H9 (cell line): ENCODE data around the gene CSNK2B. TPM values are rescaled to one million over a fixed set of nuclear protein-coding genes. Genes with fewer than 3 reads are reported as not detected.

Experiments used
- DNase-seq: peaks from one replicate; pipeline ENCODE4 v3.0.0-alpha.2; 2017
- H2AFZ ChIP-seq: one replicate; pipeline ENCODE4 v1.6.1; 2013; ENCODE audit warnings: mild to moderate bottlenecking, low read length, control low read depth, moderate library complexity
- H2AK5ac ChIP-seq: 2 replicates; pipeline ENCODE4 v1.6.1; 2013; ENCODE audit warnings: low read length, control low read depth, mixed read lengths; ENCODE audit not compliant: insufficient read length
- H2BK120ac ChIP-seq: one replicate; pipeline ENCODE4 v1.6.1; 2013; ENCODE audit warnings: low read depth, mild to moderate bottlenecking, low read length, control low read depth, inconsistent platforms; ENCODE audit not compliant: poor library complexity, severe bottlenecking
- H2BK12ac ChIP-seq: 2 replicates; pipeline ENCODE4 v1.6.1; 2013; ENCODE audit warnings: low read length, control low read depth, mixed read lengths, low read depth; ENCODE audit not compliant: insufficient read length
- H2BK15ac ChIP-seq: 2 replicates; pipeline ENCODE4 v1.6.1; 2013; ENCODE audit warnings: low read depth, low read length, control low read depth
- H2BK20ac ChIP-seq: one replicate; pipeline ENCODE4 v1.6.1; 2013; ENCODE audit warnings: low read depth, mild to moderate bottlenecking, low read length, control low read depth, inconsistent platforms; ENCODE audit not compliant: poor library complexity, severe bottlenecking
- H2BK5ac ChIP-seq: 2 replicates; pipeline ENCODE4 v1.6.1; 2013; ENCODE audit warnings: low read length, control low read depth, mixed read lengths; ENCODE audit not compliant: insufficient read length
- H3K14ac ChIP-seq: 2 replicates; pipeline ENCODE4 v1.6.1; 2013; ENCODE audit warnings: low read length, control low read depth; ENCODE audit not compliant: insufficient read depth
- H3K18ac ChIP-seq: 2 replicates; pipeline ENCODE4 v1.6.1; 2013; ENCODE audit warnings: low read depth, mild to moderate bottlenecking, mixed read lengths, low read length, control low read depth; ENCODE audit not compliant: insufficient read length
- H3K23ac ChIP-seq: 2 replicates; pipeline ENCODE4 v1.6.1; 2013; ENCODE audit warnings: low read length, control low read depth, mixed read lengths, low read depth; ENCODE audit not compliant: insufficient read length
- H3K23me2 ChIP-seq: 2 replicates; pipeline ENCODE4 v1.6.1; 2013; ENCODE audit warnings: low read depth, mild to moderate bottlenecking, mixed read lengths, low read length, control low read depth; ENCODE audit not compliant: insufficient read length, poor library complexity, severe bottlenecking
- H3K27ac ChIP-seq: 2 replicates; pipeline ENCODE4 v1.5.1; 2013; ENCODE audit warnings: low read length, control low read depth, mixed read lengths, low read depth; ENCODE audit not compliant: insufficient read length
- H3K27me3 ChIP-seq: 2 replicates; pipeline ENCODE4 v1.6.1; 2013; ENCODE audit warnings: low read length, control low read depth, inconsistent platforms; ENCODE audit not compliant: insufficient read depth
- H3K4ac ChIP-seq: 2 replicates; pipeline ENCODE4 v1.6.1; 2013; ENCODE audit warnings: low read depth, mild to moderate bottlenecking, control low read depth, inconsistent platforms, low read length, moderate library complexity
- H3K4me1 ChIP-seq: 2 replicates; pipeline ENCODE4 v1.6.1; 2013; ENCODE audit warnings: low read length, control low read depth, inconsistent platforms; ENCODE audit not compliant: insufficient read depth
- H3K4me2 ChIP-seq: 2 replicates; pipeline ENCODE4 v1.6.1; 2013; ENCODE audit warnings: low read length, control low read depth, mixed read lengths; ENCODE audit not compliant: insufficient read length, insufficient read depth
- H3K56ac ChIP-seq: 2 replicates; pipeline ENCODE4 v1.6.1; 2013; ENCODE audit warnings: low read depth, mild to moderate bottlenecking, mixed read lengths, low read length, control low read depth; ENCODE audit not compliant: insufficient read length
- H3K79me1 ChIP-seq: 2 replicates; pipeline ENCODE4 v1.6.1; 2013; ENCODE audit warnings: low read depth, mild to moderate bottlenecking, moderate library complexity, low read length, control low read depth, inconsistent platforms; ENCODE audit not compliant: insufficient read depth, poor library complexity, severe bottlenecking
- H3K79me2 ChIP-seq: 2 replicates; pipeline ENCODE4 v1.6.1; 2013; ENCODE audit warnings: low read length, control low read depth, inconsistent platforms; ENCODE audit not compliant: insufficient read depth
- H3K9ac ChIP-seq: 2 replicates; pipeline ENCODE4 v1.6.1; 2013; ENCODE audit warnings: low read length, control low read depth, mixed read lengths; ENCODE audit not compliant: insufficient read length; ENCODE audit errors: extremely low read depth
- H3K9me3 ChIP-seq: one replicate; pipeline ENCODE4 v1.6.1; 2013; ENCODE audit warnings: low read depth, low read length, inconsistent platforms; ENCODE audit not compliant: control insufficient read depth
- H3T11ph ChIP-seq: one replicate; pipeline ENCODE4 v1.6.1; 2013; ENCODE audit warnings: mild to moderate bottlenecking, low read length, control low read depth, inconsistent platforms
- H4K20me1 ChIP-seq: one replicate; pipeline ENCODE4 v1.6.1; 2013; ENCODE audit not compliant: control insufficient read depth, insufficient read length, insufficient read depth
- H4K5ac ChIP-seq: 2 replicates; pipeline ENCODE4 v1.6.1; 2013; ENCODE audit warnings: low read depth, mild to moderate bottlenecking, mixed read lengths, low read length, control low read depth; ENCODE audit not compliant: insufficient read length
- H4K8ac ChIP-seq: replicated peaks from 2 replicates; pipeline ENCODE4 v1.6.1; 2013; ENCODE audit warnings: low read length, control low read depth, mixed read lengths, low read depth; ENCODE audit not compliant: insufficient read length
- H4K91ac ChIP-seq: 2 replicates; pipeline ENCODE4 v1.6.1; 2013; ENCODE audit warnings: low read depth, mild to moderate bottlenecking, moderate library complexity, mixed read lengths, low read length, control low read depth; ENCODE audit not compliant: insufficient read length
- H3K27ac Mint-ChIP-seq, 3 experiments: 2 replicates in 2 of 3; 3 replicates in 1 of 3; pipeline ENCODE4 v1.8.0; 2020 to 2021; ENCODE audit warnings: mixed read lengths in 3 of 3, mild to moderate bottlenecking in 1 of 3, moderate library complexity in 1 of 3
- H3K27me3 Mint-ChIP-seq: 2 replicates; pipeline ENCODE4 v1.8.0; 2021; ENCODE audit warnings: low read depth, mild to moderate bottlenecking, moderate library complexity, mixed read lengths
- H3K36me3 Mint-ChIP-seq, 3 experiments: 2 replicates in 2 of 3; 3 replicates in 1 of 3; pipeline ENCODE4 v1.8.0; 2020 to 2021; ENCODE audit warnings: low read depth in 3 of 3, mixed read lengths in 3 of 3; ENCODE audit not compliant: insufficient read depth in 1 of 3
- H3K4me1 Mint-ChIP-seq, 2 experiments: 2 replicates each; pipeline ENCODE4 v1.8.0; 2020; ENCODE audit warnings: mixed read lengths in 2 of 2
- H3K4me3 Mint-ChIP-seq, 2 experiments: 2 replicates in 1 of 2; 3 replicates in 1 of 2; pipeline ENCODE4 v1.8.0; 2020 to 2021; ENCODE audit warnings: mild to moderate bottlenecking in 2 of 2, mixed read lengths in 2 of 2, moderate library complexity in 1 of 2
- H3K9me3 Mint-ChIP-seq, 2 experiments: 2 replicates in 1 of 2; 3 replicates in 1 of 2; pipeline ENCODE4 v1.8.0; 2020; ENCODE audit warnings: mild to moderate bottlenecking in 2 of 2, mixed read lengths in 2 of 2, moderate library complexity in 1 of 2
- WGBS: extraction: QIAGEN DNeasy Blood & Tissue Kit; methylation state at CpG from one replicate; pipeline ENCODE4 v1.1.7; 2013; ENCODE audit warnings: missing lambda C conversion rate, low lambda C conversion rate, mixed read lengths; ENCODE audit not compliant: insufficient read length; ENCODE audit errors: extremely low coverage; 5-methylcytosine and 5-hydroxymethylcytosine counted together
- total RNA-seq: library from RNA; stranded (reverse); gene quantifications from 2 replicates; pipeline ENCODE4 v1.2.1, GENCODE V29; 2021
- TF ChIP-seq, protein P1 (sequence below): fragments of 200-600 bp; sonication (generic); conservative IDR thresholded peaks from 3 replicates; pipeline ENCODE4 v1.8.0; 2021; ENCODE audit warnings: antibody characterized with exemption, mild to moderate bottlenecking

CSNK2B gene
- total RNA-seq, 1 experiment from 2014 or later, result 187 TPM

- peak within 1 kb of the TSS; percentile 37 for H3K18ac ChIP-seq
- H3K79me2 ChIP-seq, result peaks cover 4% of the 10 kb centered on the region; the same call in 1 of the 2 replicates
- WGBS, result no CpG with 5 or more reads among the region's 52 CpGs
- H3K27me3 ChIP-seq, result no peaks in the 10 kb centered on the region
- no peak within 1 kb of the TSS for H3K27ac ChIP-seq
- H3K79me1 ChIP-seq, result peaks cover 15% of the 10 kb centered on the region
- H3T11ph ChIP-seq, result no peak within 1 kb of the TSS
- no peak within 1 kb of the TSS for H2AFZ ChIP-seq
- H3K36me3 Mint-ChIP-seq, result peaks cover 23 to 48% (median 42%) of the 10 kb centered on the region in 3 experiments
- H3K23ac ChIP-seq, result no peak within 1 kb of the TSS
- H3K27ac Mint-ChIP-seq, result peak within 1 kb of the TSS; percentile 85 to 95 (median 94)
- no peaks in the 10 kb centered on the region for H4K20me1 ChIP-seq
- H2BK12ac ChIP-seq, result no peak within 1 kb of the TSS
- H3K4me3 Mint-ChIP-seq, result peak within 1 kb of the TSS; percentile 87 to 92
- H4K91ac ChIP-seq, result no peak within 1 kb of the TSS
- H3K14ac ChIP-seq, result peak within 1 kb of the TSS; percentile 90
- H4K8ac ChIP-seq, result no peak within 1 kb of the TSS
- H3K9ac ChIP-seq, result peak within 1 kb of the TSS; percentile 91
- H3K27me3 Mint-ChIP-seq, result no peaks in the 10 kb centered on the region; the same call in 1 of the 2 replicates
- H3K4me1 ChIP-seq, result no peaks in the 10 kb centered on the region
- H2BK15ac ChIP-seq, result no peak within 1 kb of the TSS
- H3K9me3 ChIP-seq, result no peaks in the 10 kb centered on the region
- no peak within 1 kb of the TSS for H3K4ac ChIP-seq
- H3K9me3 Mint-ChIP-seq, result no peaks in the 10 kb centered on the region
- DNase-seq, result peak; percentile 91
- no peak within 1 kb of the TSS for H2BK5ac ChIP-seq
- peaks cover 36 to 43% of the 10 kb centered on the region in 2 experiments for H3K4me1 Mint-ChIP-seq
- no peak within 1 kb of the TSS for H2AK5ac ChIP-seq
- TF ChIP-seq, protein P1, sequence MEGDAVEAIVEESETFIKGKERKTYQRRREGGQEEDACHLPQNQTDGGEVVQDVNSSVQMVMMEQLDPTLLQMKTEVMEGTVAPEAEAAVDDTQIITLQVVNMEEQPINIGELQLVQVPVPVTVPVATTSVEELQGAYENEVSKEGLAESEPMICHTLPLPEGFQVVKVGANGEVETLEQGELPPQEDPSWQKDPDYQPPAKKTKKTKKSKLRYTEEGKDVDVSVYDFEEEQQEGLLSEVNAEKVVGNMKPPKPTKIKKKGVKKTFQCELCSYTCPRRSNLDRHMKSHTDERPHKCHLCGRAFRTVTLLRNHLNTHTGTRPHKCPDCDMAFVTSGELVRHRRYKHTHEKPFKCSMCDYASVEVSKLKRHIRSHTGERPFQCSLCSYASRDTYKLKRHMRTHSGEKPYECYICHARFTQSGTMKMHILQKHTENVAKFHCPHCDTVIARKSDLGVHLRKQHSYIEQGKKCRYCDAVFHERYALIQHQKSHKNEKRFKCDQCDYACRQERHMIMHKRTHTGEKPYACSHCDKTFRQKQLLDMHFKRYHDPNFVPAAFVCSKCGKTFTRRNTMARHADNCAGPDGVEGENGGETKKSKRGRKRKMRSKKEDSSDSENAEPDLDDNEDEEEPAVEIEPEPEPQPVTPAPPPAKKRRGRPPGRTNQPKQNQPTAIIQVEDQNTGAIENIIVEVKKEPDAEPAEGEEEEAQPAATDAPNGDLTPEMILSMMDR, result no peak
- no peak within 1 kb of the TSS for H4K5ac ChIP-seq
- H2BK120ac ChIP-seq, result no peak within 1 kb of the TSS
- H3K23me2 ChIP-seq, result peaks cover 19% of the 10 kb centered on the region
- H2BK20ac ChIP-seq, result no peak within 1 kb of the TSS
- peak within 1 kb of the TSS; percentile 73 for H3K4me2 ChIP-seq
- no peak within 1 kb of the TSS for H3K56ac ChIP-seq
Measured at GRCh38 chr6:31660381-31661261, 5.3 kb upstream of the CSNK2B start, which contains the start of gene C6orf47. Gene C6orf47, minus strand, starts transcription at chr6:31660778. Its CDS starts 831 bp downstream, at chr6:31659947.
